GM23248 (cell line): ENCODE data around the gene ACVR2B.

Source experiments
- EZH2 ChIP-seq: fragments of 200-600 bp; sonication (generic); IDR thresholded peaks from 2 replicates; pipeline ENCODE4 v1.6.1; 2018; ENCODE audit warnings: antibody characterized with exemption, mild to moderate bottlenecking; ENCODE audit not compliant: insufficient read depth, poor library complexity, severe bottlenecking
- EZH2phosphoT487 ChIP-seq: fragments of 200-600 bp; sonication (generic); IDR thresholded peaks from 2 replicates; pipeline ENCODE4 v1.6.1; 2018; ENCODE audit warnings: antibody characterized with exemption, moderate library complexity, mild to moderate bottlenecking, low read depth; ENCODE audit not compliant: insufficient read depth

DNA sequence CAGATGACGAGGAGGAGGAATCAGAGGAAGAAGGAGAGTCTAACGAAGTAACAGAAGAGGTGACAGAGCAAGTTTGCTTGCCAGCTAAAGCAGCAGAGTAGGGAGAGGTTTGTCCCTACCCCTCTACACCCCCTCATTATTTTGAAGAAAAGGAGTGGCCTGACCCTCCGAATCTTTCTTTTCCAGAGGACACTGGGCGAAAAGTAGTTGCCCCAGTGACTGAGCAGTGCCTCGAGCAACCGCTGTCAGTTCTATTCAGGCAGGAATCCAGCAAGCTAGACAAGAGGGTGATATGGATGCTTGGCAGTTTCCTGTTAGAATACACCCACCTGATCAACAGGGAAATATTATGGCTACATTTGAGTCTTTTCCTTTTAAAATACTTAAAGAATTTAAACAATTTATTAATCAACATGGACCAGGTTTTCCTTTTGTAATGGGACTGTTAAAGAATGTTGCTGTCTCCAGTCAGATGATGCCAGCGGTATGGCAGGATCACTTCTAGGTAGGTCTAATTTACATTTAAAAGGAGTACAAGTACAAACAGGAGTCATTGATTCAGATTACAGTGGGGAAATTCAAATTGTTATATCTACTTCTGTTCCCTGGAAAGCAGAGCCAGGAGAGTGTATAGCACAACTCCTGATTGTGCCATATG, 31.9 kb upstream of the ACVR2B start:
- TF ChIP-seq EZH2phosphoT487 (no peak), EZH2 (no peak)
